GM12878 (cell line): ENCODE results near the gene ZKSCAN1. TPM values are rescaled to one million over a fixed set of nuclear protein-coding genes. Genes with fewer than 3 reads are reported as not detected.

Experiments
- CUX1 ChIP-seq: IDR thresholded peaks from 2 replicates; pipeline ENCODE4 v1.6.1; 2012; ENCODE audit warnings: improper control_type of control experiment, low read depth, low read length; ENCODE audit not compliant: insufficient replicate concordance
- EED ChIP-seq: sonication (generic); IDR thresholded peaks from 2 replicates; pipeline ENCODE4 v1.6.1; 2016; ENCODE audit warnings: antibody characterized with exemption, low read depth
- FOXK2 ChIP-seq: fragments of 450-650 bp; IDR thresholded peaks from 2 replicates; pipeline ENCODE4 v1.6.1; 2017; ENCODE audit warnings: mild to moderate bottlenecking, moderate library complexity
- GATAD2B ChIP-seq: fragments of 450-650 bp; conservative IDR thresholded peaks from 2 replicates; pipeline ENCODE4 v1.6.1; 2017; ENCODE audit warnings: low read depth, mild to moderate bottlenecking, moderate library complexity
- HCFC1 ChIP-seq: fragments of 150-350 bp; IDR thresholded peaks from 2 replicates; pipeline ENCODE4 v1.6.1; 2014; ENCODE audit warnings: low read length
- IRF4 ChIP-seq: IDR thresholded peaks from 2 replicates; pipeline ENCODE4 v1.6.1; 2011; ENCODE audit warnings: low read depth, low read length
- KLF5 ChIP-seq: fragments of 450-650 bp; IDR thresholded peaks from 2 replicates; pipeline ENCODE4 v1.6.1; 2014; ENCODE audit warnings: mild to moderate bottlenecking; ENCODE audit not compliant: partially characterized antibody
- MAX ChIP-seq: IDR thresholded peaks from 2 replicates; pipeline ENCODE4 v1.6.1; 2012; ENCODE audit warnings: low read depth, low read length, improper control_type of control experiment
- MEF2A ChIP-seq: IDR thresholded peaks from 2 replicates; pipeline ENCODE4 v1.6.1; 2011; ENCODE audit warnings: low read depth, mild to moderate bottlenecking, low read length, moderate library complexity; ENCODE audit not compliant: insufficient read depth
- NFXL1 ChIP-seq: fragments of 450-650 bp; IDR thresholded peaks from 2 replicates; pipeline ENCODE4 v1.6.1; 2017; ENCODE audit warnings: antibody characterized with exemption, mild to moderate bottlenecking, borderline replicate concordance
- NFYA ChIP-seq: IDR thresholded peaks from 2 replicates; pipeline ENCODE4 v1.6.1; 2011; ENCODE audit warnings: low read depth, mild to moderate bottlenecking, low read length, improper control_type of control experiment, borderline replicate concordance
- RAD21 ChIP-seq: IDR thresholded peaks from 2 replicates; pipeline ENCODE4 v1.6.1; 2011; ENCODE audit warnings: mild to moderate bottlenecking, low read depth, low read length, moderate library complexity; ENCODE audit not compliant: insufficient read depth
- RFX5 ChIP-seq: IDR thresholded peaks from 2 replicates; pipeline ENCODE4 v1.6.1; 2011; ENCODE audit warnings: low read depth, low read length, improper control_type of control experiment
- SIX5 ChIP-seq: IDR thresholded peaks from 2 replicates; pipeline ENCODE4 v1.6.1; 2011; ENCODE audit warnings: mild to moderate bottlenecking, low read depth, low read length, moderate library complexity; ENCODE audit not compliant: severe bottlenecking
- SREBF1 ChIP-seq: IDR thresholded peaks from 2 replicates; pipeline ENCODE4 v1.6.1; 2012; ENCODE audit warnings: mild to moderate bottlenecking, low read length
- SREBF2 ChIP-seq: IDR thresholded peaks from 2 replicates; pipeline ENCODE4 v1.6.1; 2012; ENCODE audit warnings: mild to moderate bottlenecking, low read length
- SUZ12 ChIP-seq: fragments of 200-600 bp; sonication (generic); IDR thresholded peaks from one replicate; pipeline ENCODE4 v1.6.1; 2018; ENCODE audit warnings: antibody characterized with exemption, mild to moderate bottlenecking; ENCODE audit not compliant: unreplicated experiment
- ZNF274 ChIP-seq: IDR thresholded peaks from one replicate; pipeline ENCODE4 v1.8.0; 2011; ENCODE audit not compliant: insufficient read length, insufficient read depth
- ZNF622 ChIP-seq: fragments of 450-650 bp; IDR thresholded peaks from 2 replicates; pipeline ENCODE4 v1.6.1; 2017; ENCODE audit warnings: mild to moderate bottlenecking, inconsistent platforms
- polyA plus RNA-seq, 11 experiments: library from polyadenylated mRNA; depleted of rRNA in 4 of 11; unstranded in 6 of 11; stranded (reverse) in 5 of 11; fragments of >200 nt; fragmentation: Nextera tagmentation in 4 of 11; fragmentation: Illumina TruSeq in 1 of 11; extraction: Ambion mirVana in 4 of 11; extraction: Trizol in 1 of 11; gene quantifications; 1 replicate in 1 of 11; 2 replicates in 10 of 11; pipeline versions ENCODE4 v1.2.1 to v1.2.3, GENCODE V29; 2011 to 2016; ENCODE audit warnings: inconsistent platforms in 2 of 11, missing spikeins in 2 of 11, low read depth in 1 of 11
- total RNA-seq, 4 experiments: library from RNA; depleted of rRNA in 3 of 4; stranded (reverse); fragments of >200 nt in 3 of 4; fragmentation: Illumina TruSeq in 1 of 4; extraction: Trizol in 1 of 4; gene quantifications; 2 replicates each; pipeline versions ENCODE4 v1.2.1 to v1.2.3, GENCODE V29; 2013 to 2021
- TF ChIP-seq, protein P1 (sequence below): IDR thresholded peaks from 2 replicates; pipeline ENCODE4 v1.6.1; 2011; ENCODE audit warnings: borderline replicate concordance, low read depth, mild to moderate bottlenecking, moderate library complexity, low read length; ENCODE audit not compliant: insufficient read depth, poor library complexity, severe bottlenecking
- TF ChIP-seq, protein P2 (sequence below): fragments of 150-350 bp; IDR thresholded peaks from 2 replicates; pipeline ENCODE4 v1.6.1; 2016; ENCODE audit warnings: low read depth, low read length

The ZKSCAN1 gene
- total and polyA plus RNA-seq, 10 of the 15 experiments (the other 5 are each of a cell fraction or from before 2014, with no cell fraction given) = 3.2 to 34.4 (median 18.1) TPM

DNA sequence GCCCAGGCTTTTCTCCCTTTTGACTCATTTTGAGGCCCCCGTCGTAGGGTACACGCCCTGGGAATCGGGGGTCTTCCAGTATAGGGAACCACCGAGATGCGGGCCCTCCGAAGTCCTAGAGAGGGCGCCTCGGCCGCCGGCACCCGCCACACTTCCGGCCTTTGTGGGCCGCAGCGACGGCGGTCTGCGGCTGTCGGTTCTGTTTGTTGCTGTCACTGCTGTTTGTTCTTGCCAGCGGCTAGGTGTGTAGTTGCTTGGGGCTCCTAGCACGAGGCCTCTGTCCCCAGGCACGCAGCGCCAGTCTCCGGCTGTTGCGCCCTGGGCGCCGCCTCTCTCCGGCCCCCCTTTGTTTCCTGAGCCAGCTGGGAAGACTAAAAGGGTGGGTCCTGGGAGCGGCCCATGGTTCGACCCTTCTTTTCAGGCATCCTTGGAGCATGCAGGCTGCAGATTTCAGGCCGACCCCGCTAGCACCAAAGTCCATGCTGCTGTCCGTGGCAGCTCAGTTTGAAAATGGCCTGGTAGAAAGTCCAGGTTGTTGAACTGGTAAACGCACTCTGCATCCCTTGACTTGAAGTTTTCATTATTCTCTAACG is 17.8 kb upstream of the ZKSCAN1 start (continued):
- TF ChIP-seq, protein P1, sequence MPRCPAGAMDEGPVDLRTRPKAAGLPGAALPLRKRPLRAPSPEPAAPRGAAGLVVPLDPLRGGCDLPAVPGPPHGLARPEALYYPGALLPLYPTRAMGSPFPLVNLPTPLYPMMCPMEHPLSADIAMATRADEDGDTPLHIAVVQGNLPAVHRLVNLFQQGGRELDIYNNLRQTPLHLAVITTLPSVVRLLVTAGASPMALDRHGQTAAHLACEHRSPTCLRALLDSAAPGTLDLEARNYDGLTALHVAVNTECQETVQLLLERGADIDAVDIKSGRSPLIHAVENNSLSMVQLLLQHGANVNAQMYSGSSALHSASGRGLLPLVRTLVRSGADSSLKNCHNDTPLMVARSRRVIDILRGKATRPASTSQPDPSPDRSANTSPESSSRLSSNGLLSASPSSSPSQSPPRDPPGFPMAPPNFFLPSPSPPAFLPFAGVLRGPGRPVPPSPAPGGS = no peak
- TF ChIP-seq MAX (peak; percentile 24; the same call in 1 of the 2 replicates), RFX5 (no peak), KLF5 (peak; percentile 15), ZNF622 (no peak), NFYA (no peak), SREBF1 (no peak), EED (no peak), FOXK2 (no peak), SUZ12 (no peak), ZNF274 (no peak), RAD21 (no peak), IRF4 (no peak), SIX5 (no peak), CUX1 (no peak), GATAD2B (peak; percentile 65), HCFC1 (peak; percentile 45; the same call in 1 of the 2 replicates), SREBF2 (no peak), MEF2A (no peak), NFXL1 (no peak)
- TF ChIP-seq, protein P2, sequence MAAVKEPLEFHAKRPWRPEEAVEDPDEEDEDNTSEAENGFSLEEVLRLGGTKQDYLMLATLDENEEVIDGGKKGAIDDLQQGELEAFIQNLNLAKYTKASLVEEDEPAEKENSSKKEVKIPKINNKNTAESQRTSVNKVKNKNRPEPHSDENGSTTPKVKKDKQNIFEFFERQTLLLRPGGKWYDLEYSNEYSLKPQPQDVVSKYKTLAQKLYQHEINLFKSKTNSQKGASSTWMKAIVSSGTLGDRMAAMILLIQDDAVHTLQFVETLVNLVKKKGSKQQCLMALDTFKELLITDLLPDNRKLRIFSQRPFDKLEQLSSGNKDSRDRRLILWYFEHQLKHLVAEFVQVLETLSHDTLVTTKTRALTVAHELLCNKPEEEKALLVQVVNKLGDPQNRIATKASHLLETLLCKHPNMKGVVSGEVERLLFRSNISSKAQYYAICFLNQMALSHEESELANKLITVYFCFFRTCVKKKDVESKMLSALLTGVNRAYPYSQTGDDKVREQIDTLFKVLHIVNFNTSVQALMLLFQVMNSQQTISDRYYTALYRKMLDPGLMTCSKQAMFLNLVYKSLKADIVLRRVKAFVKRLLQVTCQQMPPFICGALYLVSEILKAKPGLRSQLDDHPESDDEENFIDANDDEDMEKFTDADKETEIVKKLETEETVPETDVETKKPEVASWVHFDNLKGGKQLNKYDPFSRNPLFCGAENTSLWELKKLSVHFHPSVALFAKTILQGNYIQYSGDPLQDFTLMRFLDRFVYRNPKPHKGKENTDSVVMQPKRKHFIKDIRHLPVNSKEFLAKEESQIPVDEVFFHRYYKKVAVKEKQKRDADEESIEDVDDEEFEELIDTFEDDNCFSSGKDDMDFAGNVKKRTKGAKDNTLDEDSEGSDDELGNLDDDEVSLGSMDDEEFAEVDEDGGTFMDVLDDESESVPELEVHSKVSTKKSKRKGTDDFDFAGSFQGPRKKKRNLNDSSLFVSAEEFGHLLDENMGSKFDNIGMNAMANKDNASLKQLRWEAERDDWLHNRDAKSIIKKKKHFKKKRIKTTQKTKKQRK = no peak
